Left lung (tissue), 10 donors: ENCODE results near the gene TCL1A. TPM values are rescaled to one million over a fixed set of nuclear protein-coding genes. Genes with fewer than 3 reads are reported as not detected.
A peak's percentile ranks its signal among the peaks of the same experiment; 100 is the strongest.

ENCODE experiments used
- ATAC-seq: fragments of 200-7000 bp; cut with Tn5 transposase; one replicate; pipeline ENCODE4 v1.9.1; 2020; ENCODE audit warnings: moderate library complexity
- DNase-seq, 4 donors: peaks; one replicate each; pipeline ENCODE4 v3.0.0-alpha.2; 2013 to 2020
- H3K27ac ChIP-seq, 2 donors: fragments of 200-600 bp; sonication (generic) in 1 of 2; one replicate each; pipeline versions ENCODE4 v1.5.0 to v1.8.0; 2020 to 2021
- H3K27me3 ChIP-seq, 2 donors: fragments of 200-600 bp; sonication (generic) in 1 of 2; one replicate each; pipeline versions ENCODE4 v1.5.0 to v1.8.0; 2020 to 2021
- H3K36me3 ChIP-seq, 2 donors: fragments of 200-600 bp; sonication (generic) in 1 of 2; one replicate each; pipeline versions ENCODE4 v1.5.0 to v1.8.0; 2020 to 2021
- H3K4me1 ChIP-seq, 2 donors: fragments of 200-600 bp; one replicate each; pipeline ENCODE4 v1.8.0; 2021
- H3K4me3 ChIP-seq, 2 donors: fragments of 200-600 bp; sonication (generic) in 1 of 2; one replicate each; pipeline versions ENCODE4 v1.5.0 to v1.8.0; 2020 to 2021; ENCODE audit warnings: mild to moderate bottlenecking in 1 of 2
- H3K9me3 ChIP-seq, 2 donors: fragments of 200-600 bp; sonication (generic) in 1 of 2; one replicate each; pipeline versions ENCODE4 v1.5.0 to v1.8.0; 2020 to 2021
- CTCF ChIP-seq, 2 donors: fragments of 200-600 bp; sonication (generic) in 1 of 2; IDR thresholded peaks; one replicate each; pipeline versions ENCODE4 v1.5.0 to v1.8.0; 2021; ENCODE audit warnings: antibody characterized with exemption in 2 of 2
- intact Hi-C, 2 donors: fragments of 100-400 bp; cut with DNase I; formaldehyde crosslinking; loops; one replicate each; pipeline versions ENCODE4 v1.11.2 to v1.14.2; 2022
- polyA plus RNA-seq, 6 donors: library from polyadenylated mRNA; unstranded; fragments of 120-200 nt; gene quantifications; one replicate each; pipeline ENCODE4 v1.2.1, GENCODE V29; 2013; ENCODE audit not compliant: insufficient read length in 6 of 6
- total RNA-seq, 2 donors: library from RNA; stranded (reverse); fragmentation: NEBNext Ultra II Directional; extraction: Animal tissue kit (Norgen Biotek cat#: 25700); gene quantifications; one replicate each; pipeline ENCODE4 v1.2.1, GENCODE V29; 2021
- donor health status: DM: no; HTN: yes; CAD: no.
- donor health status: DM: no; HTN: no; CAD: no.

Gene TCL1A
- total and polyA plus RNA-seq, 8 donors, result 0.80 to 1.7 (median 1.2) TPM; not detected in 2

DNA sequence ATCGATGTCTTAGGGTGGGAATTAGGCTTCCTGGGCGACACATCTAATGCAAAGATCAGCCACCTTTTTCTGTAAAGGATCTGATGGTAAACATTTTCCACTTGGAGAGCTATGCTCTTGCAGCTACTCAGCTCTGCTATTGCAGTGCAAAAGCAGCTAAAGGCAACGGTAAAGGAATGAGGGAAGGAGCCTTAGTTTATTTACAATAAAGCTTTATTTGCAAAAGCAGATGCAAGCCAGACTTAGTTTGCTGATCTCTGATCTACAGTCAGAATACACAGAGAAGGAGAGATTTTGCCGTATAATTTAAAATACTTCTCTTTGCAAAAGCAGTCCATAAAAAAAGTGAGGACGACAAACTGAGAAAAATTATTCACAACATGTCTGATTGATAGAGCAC, 24.5 kb downstream of the TCL1A start:
- H3K27me3 ChIP-seq, result peaks cover 0 to 22% of the 10 kb centered on the region in 2 donors
- DNase-seq, result no peak

GRCh38 chr14:95686935-95687334, 27.0 kb downstream of the TCL1A start:
- Histone ChIP-seq H3K4me1 (no peaks in the 10 kb centered on the region), H3K4me3 (no peak overlapping the region), H3K9me3 (no peaks in the 10 kb centered on the region), H3K27ac (no peak overlapping the region), H3K36me3 (no peaks in the 10 kb centered on the region), H3K27me3 (peaks cover 0 to 24% of the 10 kb centered on the region in 2 donors)
- DNase-seq (no peak), ATAC-seq (no peak)
- intact Hi-C loops, result no loop called here
- TF ChIP-seq CTCF (IDR thresholded peaks at IDR 0.05), result no peak

More for the DNA sequence above, 24.5 kb downstream of the TCL1A start:
- Histone ChIP-seq H3K27ac (no peak overlapping the region), H3K4me1 (no peaks in the 10 kb centered on the region), H3K4me3 (no peak overlapping the region), H3K9me3 (no peaks in the 10 kb centered on the region), H3K36me3 (no peaks in the 10 kb centered on the region)
- TF ChIP-seq CTCF (IDR thresholded peaks at IDR 0.05), result no peak
- no peak for ATAC-seq
- intact Hi-C loops, result no loop called here

DNA sequence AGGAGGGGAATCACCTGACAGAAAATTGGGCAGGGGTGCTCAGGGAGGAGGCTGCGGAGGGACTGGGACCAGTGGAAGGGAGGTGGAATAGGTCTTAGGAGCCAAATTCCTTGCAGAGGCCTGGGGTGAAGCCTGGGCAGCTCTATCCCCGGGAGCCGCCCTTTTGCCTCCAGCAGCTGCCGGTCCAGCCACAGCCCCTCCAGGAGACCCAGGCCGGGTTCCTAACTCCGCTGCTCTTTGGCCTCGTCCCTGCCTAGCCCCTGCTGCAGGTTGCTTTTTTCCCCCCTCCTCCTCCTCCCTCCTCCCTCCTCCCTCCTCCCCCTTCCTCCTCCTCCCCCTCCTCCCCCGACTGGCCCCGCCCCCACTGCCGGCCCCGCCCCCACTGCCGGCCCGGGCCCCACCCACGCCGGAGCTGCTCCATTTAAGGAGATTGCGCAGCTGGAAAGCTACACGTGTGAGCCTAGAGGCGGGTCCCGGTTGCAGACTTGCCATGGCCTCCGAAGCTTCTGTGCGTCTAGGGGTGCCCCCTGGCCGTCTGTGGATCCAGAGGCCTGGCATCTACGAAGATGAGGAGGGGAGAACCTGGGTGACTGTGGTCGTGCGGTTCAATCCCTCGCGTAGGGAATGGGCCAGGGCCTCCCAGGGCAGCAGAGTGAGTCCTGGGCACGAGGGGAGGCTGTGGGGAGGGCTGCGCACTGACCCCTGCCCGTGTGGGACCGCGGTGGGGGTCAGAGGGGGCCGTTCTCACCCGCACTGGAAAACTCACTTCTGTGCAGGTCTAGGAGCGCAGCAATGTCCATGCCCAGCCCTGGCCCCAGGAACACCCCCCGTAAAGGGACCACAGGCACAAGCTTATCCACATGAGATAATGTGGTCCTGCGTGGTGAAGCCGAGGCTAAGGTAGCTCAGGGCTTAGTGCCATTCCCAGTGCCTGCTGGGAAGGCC, 27.7 kb downstream of the TCL1A start, which contains the start of gene TCL1B:
Gene TCL1B, plus strand, starts transcription at position 449 of the 945 bp plus-strand sequence. Its CDS starts 42 bp downstream, at position 491.
- intact Hi-C loops, result no loop called here
- no peak for ATAC-seq
- H3K4me3 ChIP-seq, result no peak within 1 kb of the TSS

GRCh38 chr14:95683793-95684192, 30.1 kb downstream of the TCL1A start:
- H3K9me3 ChIP-seq, result no peaks in the 10 kb centered on the region
- peaks cover 0 to 24% of the 10 kb centered on the region in 2 donors for H3K27me3 ChIP-seq
- no peak overlapping the region for H3K27ac ChIP-seq
- H3K4me3 ChIP-seq, result no peak overlapping the region
- H3K36me3 ChIP-seq, result no peaks in the 10 kb centered on the region
- ATAC-seq (peak; percentile 59), DNase-seq (no peak)
- peak; percentile 32 to 65 for TF ChIP-seq CTCF (IDR thresholded peaks at IDR 0.05)
- intact Hi-C loops, result no loop called here
- no peaks in the 10 kb centered on the region for H3K4me1 ChIP-seq

More for the DNA sequence above, 27.7 kb downstream of the TCL1A start, which contains the start of gene TCL1B:
- no peak for TF ChIP-seq CTCF (IDR thresholded peaks at IDR 0.05)
- DNase-seq, result no peak
- H3K4me1 ChIP-seq, result no peaks in the 10 kb centered on the region
- no peak within 1 kb of the TSS for H3K27ac ChIP-seq
- H3K36me3 ChIP-seq, result no peaks in the 10 kb centered on the region
- no peaks in the 10 kb centered on the region for H3K9me3 ChIP-seq
- peaks cover 0 to 24% of the 10 kb centered on the region in 2 donors for H3K27me3 ChIP-seq

DNA sequence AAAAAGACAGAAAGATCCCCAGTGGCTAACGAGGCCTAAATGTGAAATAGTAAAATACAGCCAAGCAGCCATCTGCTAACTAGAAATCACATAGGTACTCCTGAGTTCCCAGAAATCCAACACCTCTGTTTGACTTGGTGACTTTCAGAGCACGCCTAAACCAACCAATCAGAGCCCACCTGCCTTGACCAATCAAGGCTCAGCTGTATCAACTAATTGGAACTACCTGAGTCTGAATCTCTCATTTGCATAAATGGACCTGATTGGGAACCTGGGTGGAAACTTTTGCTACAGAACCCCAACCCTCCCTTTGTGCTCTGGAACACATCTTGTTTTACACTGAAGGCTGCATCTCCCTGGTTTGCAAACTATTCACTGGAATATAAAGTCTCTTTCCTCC, 32.8 kb downstream of the TCL1A start:
- H3K27ac ChIP-seq, result no peak overlapping the region
- intact Hi-C loops, result no loop called here
- no peak for TF ChIP-seq CTCF (IDR thresholded peaks at IDR 0.05)
- H3K9me3 ChIP-seq, result no peaks in the 10 kb centered on the region
- DNase-seq (no peak), ATAC-seq (no peak)
- peaks cover 0 to 36% of the 10 kb centered on the region in 2 donors for H3K27me3 ChIP-seq
- H3K4me1 ChIP-seq, result no peaks in the 10 kb centered on the region
- H3K4me3 ChIP-seq, result no peak overlapping the region
- H3K36me3 ChIP-seq, result no peaks in the 10 kb centered on the region
